Measurements from ENCODE around the gene NAV1.

The NAV1 gene

GRCh38 chr1:201503397-201504176 is 35.3 kb upstream of the NAV1 start:
- DNase-seq (ENCODE audit: low read depth), result no peak

- no peak for DNase-seq (ENCODE audit: low read depth)
Observed at GRCh38 chr1:201504179-201504631, 34.7 kb upstream of the NAV1 start.

- DNase-seq (ENCODE audit: low read depth), result no peak
Observed at GRCh38 chr1:201504799-201505502, 34.0 kb upstream of the NAV1 start.

GRCh38 chr1:201505503-201505890 is 33.4 kb upstream of the NAV1 start:
- DNase-seq (ENCODE audit: low read depth), result no peak

- DNase-seq (ENCODE audit: low read depth), result no peak
Observed at GRCh38 chr1:201506092-201506491, 32.8 kb upstream of the NAV1 start.

- peak; percentile 66 for DNase-seq (ENCODE audit: low read depth)
Observed at GRCh38 chr1:201506557-201507359, 32.2 kb upstream of the NAV1 start, which contains the start of gene CSRP1. TSS of gene CSRP1 (minus strand) at chr1:201507123. CDS start at chr1:201496303, 10,820 bp downstream.

- DNase-seq (ENCODE audit: low read depth), result no peak
Observed at GRCh38 chr1:201507360-201507675, 31.6 kb upstream of the NAV1 start.

- DNase-seq (ENCODE audit: low read depth), result no peak
Observed at GRCh38 chr1:201508809-201509208, 30.1 kb upstream of the NAV1 start.

- no peak for DNase-seq (ENCODE audit: low read depth)
Observed at GRCh38 chr1:201509601-201510374, 29.1 kb upstream of the NAV1 start.

GRCh38 chr1:201510734-201511133 is 28.2 kb upstream of the NAV1 start:
- no peak for DNase-seq (ENCODE audit: low read depth)

GRCh38 chr1:201511396-201511940 is 27.5 kb upstream of the NAV1 start:
- DNase-seq (ENCODE audit: low read depth), result no peak

- DNase-seq (ENCODE audit: low read depth), result no peak
Observed at GRCh38 chr1:201511941-201512539, 26.9 kb upstream of the NAV1 start.

GRCh38 chr1:201513498-201514243 is 25.3 kb upstream of the NAV1 start:
- DNase-seq (ENCODE audit: low read depth), result no peak

GRCh38 chr1:201514466-201514865 is 24.5 kb upstream of the NAV1 start:
- no peak for DNase-seq (ENCODE audit: low read depth)

- DNase-seq (ENCODE audit: low read depth), result no peak
Observed at GRCh38 chr1:201515062-201515750, 23.7 kb upstream of the NAV1 start.

GRCh38 chr1:201515895-201516294 is 23.0 kb upstream of the NAV1 start:
- no peak for DNase-seq (ENCODE audit: low read depth)

GRCh38 chr1:201516511-201517127 is 22.3 kb upstream of the NAV1 start:
- DNase-seq (ENCODE audit: low read depth), result no peak

- no peak for DNase-seq (ENCODE audit: low read depth)
Observed at GRCh38 chr1:201517631-201518030, 21.3 kb upstream of the NAV1 start.

GRCh38 chr1:201518071-201518470 is 20.9 kb upstream of the NAV1 start:
- no peak for DNase-seq (ENCODE audit: low read depth)

Data from T-helper 22 cell (primary cell).